WTC11 (cell line): ENCODE measurements around the gene XAB2. TPM values are rescaled to one million over a fixed set of nuclear protein-coding genes. Genes with fewer than 3 reads are reported as not detected.

Experiments used
- ATAC-seq: fragments of 200-7000 bp; cut with Tn5 transposase; 2 replicates; pipeline ENCODE4 v1.10.0; 2021; ENCODE audit warnings: mild to moderate bottlenecking, moderate library complexity
- CTCF ChIA-PET: fragments of 300-600 bp; sonication (Branson Sonifier 250); formaldehyde crosslinking; loops from one replicate; lab custom pipeline; 2021; ENCODE audit warnings: antibody characterized with exemption; lab: Charles Lee
- POLR2A ChIA-PET: fragments of 350-600 bp; sonication (Branson Sonifier 250); formaldehyde crosslinking; loops from one replicate; lab custom pipeline; 2021; ENCODE audit warnings: antibody characterized with exemption; lab: Charles Lee
- DNase-seq: peaks from one replicate; pipeline ENCODE4 v3.0.0; 2021; ENCODE audit warnings: low spot score
- H3K27ac Mint-ChIP-seq: 2 replicates; pipeline ENCODE4 v1.8.0; 2021; ENCODE audit warnings: mixed read lengths
- H3K27me3 Mint-ChIP-seq: 2 replicates; pipeline ENCODE4 v1.8.0; 2021; ENCODE audit warnings: low read depth, mild to moderate bottlenecking, moderate library complexity, mixed read lengths
- H3K36me3 Mint-ChIP-seq: 2 replicates; pipeline ENCODE4 v1.8.0; 2021; ENCODE audit warnings: mixed read lengths
- H3K4me1 Mint-ChIP-seq: 2 replicates; pipeline ENCODE4 v1.8.0; 2022; ENCODE audit warnings: mixed read lengths
- H3K4me3 Mint-ChIP-seq: 2 replicates; pipeline ENCODE4 v1.8.0; 2021; ENCODE audit warnings: mild to moderate bottlenecking, moderate library complexity, mixed read lengths
- H3K9me3 Mint-ChIP-seq: 2 replicates; pipeline ENCODE4 v1.8.0; 2021; ENCODE audit warnings: mixed read lengths
- AR ChIP-seq: fragments of 250-450 bp; sonication (Bioruptor Pico); IDR thresholded peaks from 2 replicates; pipeline ENCODE4 v1.9.0; 2021; ENCODE audit warnings: mild to moderate bottlenecking
- ATF2 ChIP-seq: sonication (generic); formaldehyde crosslinking; IDR thresholded peaks from 2 replicates; pipeline ENCODE4 v1.8.1; 2022; ENCODE audit warnings: low read depth, missing genetic modification reagents, borderline replicate concordance
- CTCF ChIP-seq: fragments of 200-600 bp; IDR thresholded peaks from 2 replicates; pipeline ENCODE4 v1.8.0; 2022; ENCODE audit warnings: antibody characterized with exemption
- FOXK1 ChIP-seq: sonication (generic); formaldehyde crosslinking; IDR thresholded peaks from 2 replicates; pipeline ENCODE4 v1.8.0; 2022; ENCODE audit warnings: mild to moderate bottlenecking, moderate library complexity, missing genetic modification reagents
- HMGXB4 ChIP-seq: sonication (generic); formaldehyde crosslinking; IDR thresholded peaks from 2 replicates; pipeline ENCODE4 v1.8.1; 2023; ENCODE audit warnings: mild to moderate bottlenecking, moderate library complexity, missing genetic modification reagents
- MAX ChIP-seq: sonication (generic); formaldehyde crosslinking; IDR thresholded peaks from 2 replicates; pipeline ENCODE4 v1.8.0; 2022; ENCODE audit warnings: mild to moderate bottlenecking, missing genetic modification reagents
- MXD4 ChIP-seq: fragments of 250-450 bp; sonication (Bioruptor Pico); IDR thresholded peaks from 2 replicates; pipeline ENCODE4 v1.8.0; 2021; ENCODE audit warnings: mild to moderate bottlenecking, moderate library complexity, borderline replicate concordance
- NFATC4 ChIP-seq: fragments of 250-450 bp; sonication (Bioruptor Pico); IDR thresholded peaks from 2 replicates; pipeline ENCODE4 v1.9.0; 2021; ENCODE audit warnings: mild to moderate bottlenecking
- NR3C1 ChIP-seq: sonication (generic); formaldehyde crosslinking; conservative IDR thresholded peaks from 2 replicates; pipeline ENCODE4 v1.8.1; 2023; ENCODE audit warnings: low read depth, mild to moderate bottlenecking, missing genetic modification reagents
- RELA ChIP-seq: sonication (generic); formaldehyde crosslinking; IDR thresholded peaks from 2 replicates; pipeline ENCODE4 v1.8.1; 2022; ENCODE audit warnings: missing genetic modification reagents, mild to moderate bottlenecking, borderline replicate concordance
- ZBTB43 ChIP-seq: sonication (generic); formaldehyde crosslinking; IDR thresholded peaks from 2 replicates; pipeline ENCODE4 v1.8.1; 2023; ENCODE audit warnings: mild to moderate bottlenecking, missing genetic modification reagents
- ZMAT4 ChIP-seq: fragments of 250-450 bp; sonication (Bioruptor Pico); IDR thresholded peaks from 2 replicates; pipeline ENCODE4 v1.9.0; 2021; ENCODE audit warnings: mild to moderate bottlenecking
- ZNF138 ChIP-seq: sonication (generic); formaldehyde crosslinking; conservative IDR thresholded peaks from 2 replicates; pipeline ENCODE4 v1.8.1; 2022; ENCODE audit warnings: mild to moderate bottlenecking, moderate library complexity, missing genetic modification reagents
- ZNF396 ChIP-seq: fragments of 250-450 bp; sonication (Bioruptor Pico); IDR thresholded peaks from 2 replicates; pipeline ENCODE4 v1.8.0; 2021; ENCODE audit warnings: mild to moderate bottlenecking, moderate library complexity, borderline replicate concordance
- ZNF425 ChIP-seq: fragments of 250-450 bp; sonication (Bioruptor Pico); conservative IDR thresholded peaks from 2 replicates; pipeline ENCODE4 v1.9.0; 2021; ENCODE audit warnings: mild to moderate bottlenecking
- total RNA-seq: library from RNA; stranded (reverse); gene quantifications from 3 replicates; pipeline ENCODE4 v1.2.3, GENCODE V29; 2021

Gene XAB2
- total RNA-seq, 1 experiment from 2014 or later = 65.7 TPM

- no peak overlapping the region for H3K27ac Mint-ChIP-seq
- POLR2A ChIA-PET = no interaction called here
- CTCF ChIA-PET = interaction anchor here (0.6 to 1.1 kb wide), 2 partner anchors 52 to 241 kb away, joined by 3 to 4 read pairs; no protein-coding TSS in a partner anchor
- peaks cover 26% of the 10 kb centered on the region for H3K36me3 Mint-ChIP-seq
- DNase-seq (no peak), ATAC-seq (no peak)
- H3K4me1 Mint-ChIP-seq = no peaks in the 10 kb centered on the region
- H3K27me3 Mint-ChIP-seq = no peaks in the 10 kb centered on the region
- no peak for TF ChIP-seq CTCF
- TF ChIP-seq ZNF425 (CRISPR knock-in tag) = no peak
- TF ChIP-seq NFATC4 (CRISPR knock-in tag) = no peak
- TF ChIP-seq ZMAT4 (CRISPR knock-in tag) = no peak
- TF ChIP-seq ZBTB43 (CRISPR knock-in tag) = no peak
- TF ChIP-seq MXD4 = no peak
- no peak for TF ChIP-seq AR (CRISPR knock-in tag)
- no peak for TF ChIP-seq MAX (CRISPR knock-in tag)
- TF ChIP-seq RELA (CRISPR knock-in tag) = no peak
- TF ChIP-seq ZNF138 (CRISPR knock-in tag) = no peak
- TF ChIP-seq ZNF396 (CRISPR knock-in tag) = no peak
- TF ChIP-seq FOXK1 = no peak
- no peak for TF ChIP-seq HMGXB4
- TF ChIP-seq NR3C1 (CRISPR knock-in tag) = no peak
- no peak for TF ChIP-seq ATF2 (CRISPR knock-in tag)
- no peaks in the 10 kb centered on the region for H3K9me3 Mint-ChIP-seq
- no peak overlapping the region for H3K4me3 Mint-ChIP-seq
Observed at GRCh38 chr19:7620442-7621412, 8.6 kb downstream of the XAB2 start.
